K562 (cell line): Measurements from ENCODE around the gene KIF14. TPM values are rescaled to one million over a fixed set of nuclear protein-coding genes. Genes with fewer than 3 reads are reported as not detected.

Experiments used
- ATAC-seq: fragments of 200-7000 bp; cut with Tn5 transposase; 3 replicates; pipeline ENCODE4 v1.9.1; 2020; ENCODE audit warnings: moderate library complexity
- BruUV-seq: library from RNA; stranded (reverse); fragments of 400-500 nt; replicated peaks from 2 replicates; lab custom pipeline; 2021; lab: Mats Ljungman, UMichigan
- CTCF ChIA-PET: fragments of 300-600 bp; formaldehyde crosslinking; extraction: SDS; loops from one replicate; lab custom pipeline; 2021; ENCODE audit warnings: low intra/inter-chr PET ratio; lab: Yijun Ruan, JAX
- POLR2A ChIA-PET: fragments of 300-600, 350-650 bp; sonication (Branson Sonifier 250); formaldehyde crosslinking; extraction: SDS; loops from one replicate; lab custom pipeline; 2021; ENCODE audit warnings: antibody characterized with exemption, inconsistent platforms; lab: Yijun Ruan, JAX
- DNase-seq, 4 experiments: peaks; one replicate each; pipeline versions ENCODE4 v3.0.0 to v3.0.0-alpha.2; 2011 to 2018; ENCODE audit warnings: low spot score in 3 of 4, mixed read lengths in 3 of 4; ENCODE audit errors: extremely low read depth in 1 of 4
- FAIRE-seq: peaks from 2 replicates; lab custom pipeline; 2011; peaks lifted over from hg19 to GRCh38; lab: Jason Lieb, UNC
- H2AFZ ChIP-seq: 2 replicates; pipeline ENCODE4 v1.6.0; 2011; ENCODE audit warnings: low read depth, low read length, control low read depth, inconsistent platforms
- H3K27ac ChIP-seq: fragments of 200-600 bp; 3 replicates; pipeline ENCODE4 v1.8.0; 2011; ENCODE audit warnings: low read depth, mild to moderate bottlenecking, control low read depth, inconsistent platforms, low read length, moderate library complexity, mixed read lengths; ENCODE audit errors: extremely low read depth
- H3K27me3 ChIP-seq, 2 experiments: fragments of 300-600 bp in 1 of 2; 2 replicates in 1 of 2; 3 replicates in 1 of 2; pipeline versions ENCODE4 v1.6.0 to v1.8.0; 2011; ENCODE audit warnings: inconsistent platforms in 2 of 2, low read length in 2 of 2, mild to moderate bottlenecking in 1 of 2, mixed read lengths in 1 of 2, moderate library complexity in 1 of 2; ENCODE audit not compliant: control insufficient read depth in 2 of 2, insufficient read depth in 2 of 2
- H3K36me3 ChIP-seq: fragments of 300-600 bp; 3 replicates; pipeline ENCODE4 v1.8.0; 2011; ENCODE audit warnings: mild to moderate bottlenecking, low read length, inconsistent platforms; ENCODE audit not compliant: control insufficient read depth, insufficient read depth
- H3K4me1 ChIP-seq, 2 experiments: fragments of 200-600 bp in 1 of 2; replicated peaks in 1 of 2; 2 replicates in 1 of 2; 3 replicates in 1 of 2; pipeline versions ENCODE4 v1.5.1 to v1.8.0; 2011; ENCODE audit warnings: inconsistent platforms in 2 of 2, low read length in 2 of 2, mild to moderate bottlenecking in 1 of 2, mixed read lengths in 1 of 2, moderate library complexity in 1 of 2; ENCODE audit not compliant: control insufficient read depth in 2 of 2, insufficient read depth in 2 of 2
- H3K4me2 ChIP-seq: 2 replicates; pipeline ENCODE4 v1.6.1; 2011; ENCODE audit warnings: low read length, control low read depth, inconsistent platforms, mixed read lengths; ENCODE audit not compliant: insufficient read depth
- H3K4me3 ChIP-seq: fragments of 200-600 bp; sonication (generic), shearing (Covaris generic); 2 replicates; pipeline ENCODE4 v1.5.1; 2016; ENCODE audit warnings: control low read depth, inconsistent platforms
- H3K79me2 ChIP-seq: fragments of 200-600 bp; 3 replicates; pipeline ENCODE4 v1.8.0; 2011; ENCODE audit warnings: low read length, inconsistent platforms; ENCODE audit not compliant: control insufficient read depth, insufficient read depth
- H3K9ac ChIP-seq, 2 experiments: 2 replicates each; pipeline versions ENCODE4 v1.6.0 to v1.6.1; 2011; ENCODE audit warnings: low read depth in 2 of 2, low read length in 2 of 2, control low read depth in 1 of 2, inconsistent platforms in 1 of 2, mild to moderate bottlenecking in 1 of 2, mixed read lengths in 1 of 2; ENCODE audit not compliant: insufficient read depth in 1 of 2
- H3K9me1 ChIP-seq: one replicate; pipeline ENCODE4 v1.6.0; 2011; ENCODE audit warnings: inconsistent platforms, mild to moderate bottlenecking, low read length, moderate library complexity; ENCODE audit not compliant: control insufficient read depth, insufficient read depth
- H3K9me3 ChIP-seq: replicated peaks from 2 replicates; pipeline ENCODE4 v1.5.1; 2011; ENCODE audit warnings: low read depth, low read length, inconsistent platforms; ENCODE audit not compliant: control insufficient read depth, insufficient read depth
- H4K20me1 ChIP-seq: replicated peaks from 2 replicates; pipeline ENCODE4 v1.6.1; 2011; ENCODE audit warnings: low read length, inconsistent platforms, mixed read lengths; ENCODE audit not compliant: control insufficient read depth, insufficient read depth
- BRD9 ChIP-seq: fragments of 450-650 bp; IDR thresholded peaks from 2 replicates; pipeline ENCODE4 v1.6.1; 2018; ENCODE audit warnings: low read depth; ENCODE audit not compliant: partially characterized antibody
- CAMTA2 ChIP-seq: fragments of 250-450 bp; sonication (Bioruptor Pico); conservative IDR thresholded peaks from 2 replicates; pipeline ENCODE4 v1.5.1; 2022
- ESRRB ChIP-seq: fragments of 250-450 bp; sonication (Bioruptor Pico); IDR thresholded peaks from 2 replicates; pipeline ENCODE4 v1.5.0; 2020; ENCODE audit warnings: mild to moderate bottlenecking, moderate library complexity, borderline replicate concordance
- HNRNPL ChIP-seq: fragments of 200-400 bp; formaldehyde crosslinking; IDR thresholded peaks from 2 replicates; pipeline ENCODE4 v1.6.1; 2017; ENCODE audit warnings: low read depth, mild to moderate bottlenecking, low read length
- TOE1 ChIP-seq, 2 experiments: fragments of 450-650 bp in 1 of 2; sonication (generic) in 1 of 2; formaldehyde crosslinking in 1 of 2; IDR thresholded peaks; 2 replicates each; pipeline versions ENCODE4 v1.7.1 to v1.8.0; 2016 to 2022; ENCODE audit warnings: borderline replicate concordance in 2 of 2, mild to moderate bottlenecking in 2 of 2, antibody characterized with exemption in 1 of 2, inconsistent platforms in 1 of 2, low read depth in 1 of 2, missing genetic modification reagents in 1 of 2, moderate library complexity in 1 of 2
- ZBED1 ChIP-seq: IDR thresholded peaks from 2 replicates; pipeline ENCODE4 v1.6.1; 2014
- ZNF23 ChIP-seq: fragments of 250-450 bp; sonication (Bioruptor Pico); IDR thresholded peaks from 2 replicates; pipeline ENCODE4 v1.4.0; 2020; ENCODE audit warnings: mild to moderate bottlenecking
- ZNF384 ChIP-seq: IDR thresholded peaks from 2 replicates; pipeline ENCODE4 v1.6.1; 2012; ENCODE audit warnings: low read depth, low read length, improper control_type of control experiment
- ZNF408 ChIP-seq: fragments of 250-450 bp; sonication (Bioruptor Pico); IDR thresholded peaks from 2 replicates; pipeline ENCODE4 v1.4.0; 2020; ENCODE audit warnings: low read depth, mild to moderate bottlenecking, moderate library complexity
- ZNF77 ChIP-seq: fragments of 250-450 bp; sonication (Bioruptor Pico); IDR thresholded peaks from 2 replicates; pipeline ENCODE4 v1.5.0; 2020
- WGBS: fragments of 100-300 bp; shearing (Covaris generic); methylation state at CpG from one replicate; pipeline ENCODE4 v1.1.6; 2016; ENCODE audit warnings: low coverage, mixed read lengths; ENCODE audit not compliant: insufficient coverage; ENCODE audit errors: missing lambda C conversion rate; 5-methylcytosine and 5-hydroxymethylcytosine counted together
- in situ Hi-C: fragments of 300-500 bp; cut with MboI; formaldehyde crosslinking; loops from 4 replicates; pipeline ENCODE4 v1.15.0; 2018; ENCODE audit warnings: inconsistent platforms, mixed read lengths
- intact Hi-C: fragments of 100-400 bp; cut with micrococcal nuclease; formaldehyde crosslinking; loops from 2 replicates; pipeline ENCODE4 v1.14.2; 2022
- polyA plus RNA-seq, 8 experiments: library from polyadenylated mRNA; depleted of rRNA in 4 of 8; stranded (reverse) in 5 of 8; unstranded in 3 of 8; fragments of >200 nt; fragmentation: Nextera tagmentation in 2 of 8; fragmentation: Illumina TruSeq in 1 of 8; extraction: Ambion mirVana in 2 of 8; extraction: Trizol in 1 of 8; gene quantifications; 2 replicates each; pipeline versions ENCODE4 v1.2.1 to v1.2.3, GENCODE V29; 2011 to 2014; ENCODE audit warnings: inconsistent platforms in 1 of 8, missing spikeins in 1 of 8
- total RNA-seq, 7 experiments: library from RNA; depleted of rRNA in 6 of 7; stranded (reverse); fragments of >200 nt in 6 of 7; fragmentation: Illumina TruSeq in 2 of 7; extraction: Trizol in 2 of 7; gene quantifications; 2 replicates each; pipeline versions ENCODE4 v1.2.1 to v1.2.3, GENCODE V29; 2011 to 2021; ENCODE audit warnings: low replicate concordance in 1 of 7
- TF ChIP-seq, protein P1 (sequence below): fragments of 250-450 bp; sonication (Bioruptor Pico); IDR thresholded peaks from 2 replicates; pipeline ENCODE4 v1.9.0; 2021; ENCODE audit warnings: mild to moderate bottlenecking

The KIF14 gene
- total and polyA plus RNA-seq, 9 of the 15 experiments (the other 6 are each of a cell fraction or from before 2014, with no cell fraction given) = 11.5 to 47.4 (median 29.0) TPM

GRCh38 chr1:200538179-200538578 lies 82.4 kb downstream of the KIF14 start:
- H3K27ac ChIP-seq = no peak overlapping the region
- FAIRE-seq (no peak), DNase-seq (no peak), ATAC-seq (no peak)
- in situ Hi-C loops (no loop called here), intact Hi-C loops (no loop called here)
- H3K9ac ChIP-seq = no peak overlapping the region
- no peaks in the 10 kb centered on the region for H3K79me2 ChIP-seq
- no peaks in the 10 kb centered on the region for H3K36me3 ChIP-seq
- POLR2A ChIA-PET = interaction anchor here (0.6 to 0.7 kb wide), 3 partner anchors 47 to 469 kb away, joined by 3 read pairs; no protein-coding TSS in a partner anchor
- CTCF ChIA-PET = no interaction called here
- TF ChIP-seq ZNF77 (no peak), ZNF23 (CRISPR knock-in tag) (no peak), ZBED1 (no peak), HNRNPL (no peak), ZNF408 (CRISPR knock-in tag) (no peak), TOE1 (IDR thresholded peaks at IDR 0.05; ENCODE audit: borderline replicate concordance) (no peak), TOE1 (CRISPR knock-in tag; IDR thresholded peaks at IDR 0.05; ENCODE audit: borderline replicate concordance, low read depth) (no peak), ZNF384 (no peak), BRD9 (no peak), ESRRB (CRISPR knock-in tag) (no peak), CAMTA2 (CRISPR knock-in tag) (no peak)
- TF ChIP-seq, protein P1, sequence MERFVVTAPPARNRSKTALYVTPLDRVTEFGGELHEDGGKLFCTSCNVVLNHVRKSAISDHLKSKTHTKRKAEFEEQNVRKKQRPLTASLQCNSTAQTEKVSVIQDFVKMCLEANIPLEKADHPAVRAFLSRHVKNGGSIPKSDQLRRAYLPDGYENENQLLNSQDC = no peak
- 0% methylated on average over 1 of the region's 1 CpG for WGBS
- H3K27me3 ChIP-seq = peaks cover 0 to 5% of the 10 kb centered on the region in 2 experiments; a peak in 1 of 5 replicates
- H2AFZ ChIP-seq = no peak overlapping the region
- H3K4me3 ChIP-seq = no peak overlapping the region
- H4K20me1 ChIP-seq = no peaks in the 10 kb centered on the region
- H3K9me3 ChIP-seq = no peaks in the 10 kb centered on the region
- BruUV-seq = no TSS peak
- H3K9me1 ChIP-seq = no peaks in the 10 kb centered on the region
- no peak overlapping the region for H3K4me2 ChIP-seq
- no peaks in the 10 kb centered on the region for H3K4me1 ChIP-seq
